ENCODE results near the gene VEZT. TPM values are rescaled to one million over a fixed set of nuclear protein-coding genes. Genes with fewer than 3 reads are reported as not detected.

VEZT gene
- total and polyA plus RNA-seq, 10 of the 15 experiments (the other 5 are each of a cell fraction or from before 2014, with no cell fraction given) = 32.8 to 134 (median 66.2) TPM

- TF ChIP-seq NKRF (conservative IDR thresholded peaks at IDR 0.05) (peak; percentile 89), RAD51 (IDR thresholded peaks at IDR 0.05) (peak; percentile 80), MTA2 (IDR thresholded peaks at IDR 0.05; ENCODE audit: low read depth) (no peak), MYC (IDR thresholded peaks at IDR 0.05; ENCODE audit: insufficient read depth, insufficient read length, insufficient replicate concordance, low read length, severe bottlenecking) (no peak), FOXM1 (IDR thresholded peaks at IDR 0.05; ENCODE audit: low read depth, low read length) (no peak), HSF1 (IDR thresholded peaks at IDR 0.05; ENCODE audit: low read depth, low read length) (no peak), ZNF217 (IDR thresholded peaks at IDR 0.05) (no peak), POU2F2 (IDR thresholded peaks at IDR 0.05; ENCODE audit: borderline replicate concordance, low read depth, low read length) (no peak), SMAD1 (IDR thresholded peaks at IDR 0.05; ENCODE audit: low read depth, partially characterized antibody) (no peak), ZNF592 (IDR thresholded peaks at IDR 0.05) (no peak; the same call in 1 of the 2 replicates), IRF5 (IDR thresholded peaks at IDR 0.05; ENCODE audit: borderline replicate concordance) (no peak; the same call in 1 of the 2 replicates), E2F4 (IDR thresholded peaks at IDR 0.05; ENCODE audit: low read depth, low read length) (no peak), CHD1 (IDR thresholded peaks at IDR 0.05; ENCODE audit: low read depth, low read length) (no peak), SMAD5 (IDR thresholded peaks at IDR 0.05; ENCODE audit: low read depth) (peak; percentile 63; the same call in 1 of the 2 replicates), GABPA (IDR thresholded peaks at IDR 0.05; ENCODE audit: low read depth) (no peak; the same call in 1 of the 2 replicates), TARDBP (IDR thresholded peaks at IDR 0.05; ENCODE audit: borderline replicate concordance) (peak; percentile 89), ZBED1 (IDR thresholded peaks at IDR 0.05; ENCODE audit: borderline replicate concordance) (no peak), BACH1 (IDR thresholded peaks at IDR 0.05; ENCODE audit: borderline replicate concordance) (peak; percentile 47; the same call in 1 of the 2 replicates)
These were observed at the start of gene VEZT, which contains the start of gene FGD6 (continued) for GRCh38 chr12:95217377-95218149.
